Activated gamma-delta T cell treated with anti-CD3 and anti-CD28 coated beads, Interleukin-2, amount 50 U/mL, for 16 hours (primary cell): ENCODE measurements around the gene NRG2.

ENCODE experiments used
- DNase-seq: peaks from one replicate; pipeline ENCODE4 v3.0.0-alpha.2; 2020; ENCODE audit warnings: low read depth

Gene NRG2

GRCh38 chr5:140007311-140007710, 35.8 kb downstream of the NRG2 start:
- DNase-seq = no peak

- no peak for DNase-seq
These were observed 37.9 kb downstream of the NRG2 start for GRCh38 chr5:140005145-140005591.

GRCh38 chr5:140004174-140004573, 38.9 kb downstream of the NRG2 start:
- no peak for DNase-seq

- DNase-seq = no peak
These were observed 39.6 kb downstream of the NRG2 start for GRCh38 chr5:140003519-140003918.

- DNase-seq = no peak
These were observed 42.8 kb downstream of the NRG2 start for GRCh38 chr5:140000332-140000731.

GRCh38 chr5:139998837-139999236, 44.3 kb downstream of the NRG2 start:
- DNase-seq = no peak

- DNase-seq = no peak
These were observed 45.8 kb downstream of the NRG2 start for GRCh38 chr5:139997276-139997675.

GRCh38 chr5:139995929-139996328, 47.2 kb downstream of the NRG2 start:
- no peak for DNase-seq

- no peak for DNase-seq
These were observed 48.9 kb downstream of the NRG2 start for GRCh38 chr5:139994234-139994633.

- DNase-seq = no peak
These were observed 57.4 kb downstream of the NRG2 start for GRCh38 chr5:139985733-139986132.

GRCh38 chr5:139985290-139985689, 57.8 kb downstream of the NRG2 start:
- no peak for DNase-seq

- DNase-seq = no peak
These were observed 58.3 kb downstream of the NRG2 start for GRCh38 chr5:139984816-139985215.

- no peak for DNase-seq
These were observed 60.2 kb downstream of the NRG2 start for GRCh38 chr5:139982975-139983240.

- no peak for DNase-seq
These were observed 60.7 kb downstream of the NRG2 start for GRCh38 chr5:139982157-139982974.

- no peak for DNase-seq
These were observed 62.3 kb downstream of the NRG2 start for GRCh38 chr5:139980765-139981164.

GRCh38 chr5:139979943-139980342, 63.2 kb downstream of the NRG2 start:
- no peak for DNase-seq

GRCh38 chr5:139979518-139979917, 63.6 kb downstream of the NRG2 start:
- DNase-seq = no peak

GRCh38 chr5:139976703-139977102, 66.4 kb downstream of the NRG2 start:
- DNase-seq = no peak

- DNase-seq = no peak
These were observed 67.2 kb downstream of the NRG2 start for GRCh38 chr5:139975942-139976341.

- DNase-seq = no peak
These were observed 67.8 kb downstream of the NRG2 start for GRCh38 chr5:139975306-139975705.

GRCh38 chr5:139974661-139975060, 68.4 kb downstream of the NRG2 start:
- no peak for DNase-seq

GRCh38 chr5:139971202-139971725, 71.8 kb downstream of the NRG2 start:
- no peak for DNase-seq

GRCh38 chr5:139969318-139969717, 73.8 kb downstream of the NRG2 start:
- no peak for DNase-seq
